ENCODE measurements around the gene NOVA2. TPM values are rescaled to one million over a fixed set of nuclear protein-coding genes. Genes with fewer than 3 reads are reported as not detected.

The NOVA2 gene
- total and polyA plus RNA-seq, 2 of the 8 experiments (the other 6 are each of a cell fraction or from before 2014, with no cell fraction given): 3.2 to 24.6 TPM

- no peak overlapping the region for H4K91ac ChIP-seq (replicated peaks; ENCODE audit: insufficient read length, low read length)
- DNase-seq (ENCODE audit: low read depth in 1 of 2, low spot score in 2 of 2): no peak
- CTCF ChIA-PET (ENCODE audit: partially characterized antibody): interaction anchor here (0.8 to 1.5 kb wide), 4 partner anchors 15 to 56 kb away, joined by 3 to 5 read pairs (median 3); partner anchors contain the start of gene CCDC61
These were observed 19.5 kb downstream of the NOVA2 start for GRCh38 chr19:45954156-45954555.

More at GRCh38 chr19:45954156-45954555, 19.5 kb downstream of the NOVA2 start:
- Histone ChIP-seq H3K18ac (ENCODE audit: extremely low read depth, low read length) (no peak overlapping the region), H4K8ac (ENCODE audit: extremely low read depth, insufficient read depth, low read length) (no peak overlapping the region), H4K20me1 (replicated peaks in 1 of 2; ENCODE audit: control insufficient read depth in 1 of 2, insufficient read depth in 2 of 2, low read length in 2 of 2) (peaks cover 2 to 4% of the 10 kb centered on the region in 2 experiments), H2BK15ac (ENCODE audit: low read length) (no peak overlapping the region), H2AK5ac (ENCODE audit: low read depth, low read length) (no peak overlapping the region), H3K56ac (replicated peaks; ENCODE audit: insufficient read length, low read depth, low read length) (no peak overlapping the region), H3K23me2 (ENCODE audit: low read depth, low read length) (peaks cover 10% of the 10 kb centered on the region), H4K5ac (ENCODE audit: insufficient read length, low read depth, low read length) (no peak overlapping the region), H3K4me2 (ENCODE audit: insufficient read depth in 1 of 2, low read depth in 2 of 2, low read length in 2 of 2) (no peak overlapping the region), H3K36me3 (ENCODE audit: control insufficient read depth in 2 of 4, insufficient read depth in 4 of 4, low read length in 3 of 4) (peaks cover 0 to 9% (median 3%) of the 10 kb centered on the region in 4 experiments; a peak in 3 of 8 replicates), H3K4me3 (ENCODE audit: extremely low read depth in 1 of 4, insufficient read depth in 2 of 4, low read depth in 3 of 4, low read length in 4 of 4) (no peak overlapping the region), H2BK5ac (ENCODE audit: low read depth, low read length) (no peak overlapping the region), H2AFZ (ENCODE audit: low read length) (no peak overlapping the region), H2BK12ac (ENCODE audit: low read depth, low read length) (no peak overlapping the region), H3K79me1 (ENCODE audit: low read depth, low read length) (no peaks in the 10 kb centered on the region), H3K27me3 (replicated peaks in 1 of 4; ENCODE audit: control insufficient read depth in 3 of 4, extremely low read depth in 1 of 4, insufficient read depth in 3 of 4, low read length in 3 of 4) (no peaks in the 10 kb centered on the region), H3K23ac (ENCODE audit: insufficient read length) (no peak overlapping the region), H2BK20ac (ENCODE audit: low read length) (no peak overlapping the region), H3K14ac (ENCODE audit: insufficient read length) (no peak overlapping the region), H3K27ac (ENCODE audit: low read depth, low read length) (no peak overlapping the region), H3K79me2 (ENCODE audit: control insufficient read depth in 1 of 2, insufficient read depth in 2 of 2, low read length in 2 of 2) (no peaks in the 10 kb centered on the region), H3K9me3 (ENCODE audit: insufficient read depth in 2 of 2, low read depth in 1 of 2, low read length in 1 of 2) (no peaks in the 10 kb centered on the region), H3K4ac (replicated peaks; ENCODE audit: insufficient read length, low read depth, low read length) (no peak overlapping the region), H2BK120ac (replicated peaks; ENCODE audit: low read depth, low read length) (no peak overlapping the region), H3K4me1 (replicated peaks in 1 of 4; ENCODE audit: control insufficient read depth in 3 of 4, insufficient read depth in 4 of 4, low read length in 3 of 4) (peaks cover 0 to 3% (median 0%) of the 10 kb centered on the region in 4 experiments; a peak in 3 of 7 replicates), H3K9ac (replicated peaks in 1 of 4; ENCODE audit: extremely low read depth in 1 of 4, low read depth in 3 of 4, low read length in 3 of 4) (no peak overlapping the region)
- 80% methylated on average over 9 of the region's 9 CpGs; no CpG with 5 or more reads in 1 of the 2 experiments for WGBS, 2 experiments (ENCODE audit: extremely low coverage in 1 of 2, insufficient coverage in 1 of 2, insufficient read length in 1 of 2, insufficient replicate concordance in 2 of 2, low coverage in 1 of 2, low lambda C conversion rate in 2 of 2, missing lambda C conversion rate in 1 of 2)
- no peak for FAIRE-seq
- POLR2A ChIA-PET (ENCODE audit: partially characterized antibody): interaction anchor here (1.4 to 3.5 kb wide), 2 partner anchors 21 to 52 kb away, joined by 4 to 18 read pairs; partner anchors contain the start of genes MYPOP and NOVA2
- TF ChIP-seq, protein P1, sequence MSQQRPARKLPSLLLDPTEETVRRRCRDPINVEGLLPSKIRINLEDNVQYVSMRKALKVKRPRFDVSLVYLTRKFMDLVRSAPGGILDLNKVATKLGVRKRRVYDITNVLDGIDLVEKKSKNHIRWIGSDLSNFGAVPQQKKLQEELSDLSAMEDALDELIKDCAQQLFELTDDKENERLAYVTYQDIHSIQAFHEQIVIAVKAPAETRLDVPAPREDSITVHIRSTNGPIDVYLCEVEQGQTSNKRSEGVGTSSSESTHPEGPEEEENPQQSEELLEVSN (IDR thresholded peaks at IDR 0.05): no peak
- TF ChIP-seq USF2 (IDR thresholded peaks at IDR 0.05; ENCODE audit: low read length) (no peak), KDM4A (IDR thresholded peaks at IDR 0.05; ENCODE audit: low read depth, low read length, severe bottlenecking) (no peak), RXRA (IDR thresholded peaks at IDR 0.05; ENCODE audit: insufficient read depth, low read depth, low read length) (no peak), RFX5 (IDR thresholded peaks at IDR 0.05; ENCODE audit: borderline replicate concordance, low read depth, low read length) (no peak), EGR1 (IDR thresholded peaks at IDR 0.05; ENCODE audit: borderline replicate concordance, low read depth, low read length) (no peak), BCL11A (IDR thresholded peaks at IDR 0.05; ENCODE audit: low read depth in 2 of 2, low read length in 2 of 2) (no peak), SIN3A (conservative IDR thresholded peaks at IDR 0.05 in 1 of 2, IDR thresholded peaks at IDR 0.05 in 1 of 2; ENCODE audit: low read depth in 1 of 2, low read length in 2 of 2) (no peak)
